H9 (cell line): ENCODE measurements around the gene PDCD1. TPM values are rescaled to one million over a fixed set of nuclear protein-coding genes. Genes with fewer than 3 reads are reported as not detected.

Experiments used
- DNase-seq: peaks from one replicate; pipeline ENCODE4 v3.0.0-alpha.2; 2017
- H2AFZ ChIP-seq: one replicate; pipeline ENCODE4 v1.6.1; 2013; ENCODE audit warnings: mild to moderate bottlenecking, low read length, control low read depth, moderate library complexity
- H2AK5ac ChIP-seq: 2 replicates; pipeline ENCODE4 v1.6.1; 2013; ENCODE audit warnings: low read length, control low read depth, mixed read lengths; ENCODE audit not compliant: insufficient read length
- H2BK120ac ChIP-seq: one replicate; pipeline ENCODE4 v1.6.1; 2013; ENCODE audit warnings: low read depth, mild to moderate bottlenecking, low read length, control low read depth, inconsistent platforms; ENCODE audit not compliant: poor library complexity, severe bottlenecking
- H2BK12ac ChIP-seq: 2 replicates; pipeline ENCODE4 v1.6.1; 2013; ENCODE audit warnings: low read length, control low read depth, mixed read lengths, low read depth; ENCODE audit not compliant: insufficient read length
- H2BK15ac ChIP-seq: 2 replicates; pipeline ENCODE4 v1.6.1; 2013; ENCODE audit warnings: low read depth, low read length, control low read depth
- H2BK20ac ChIP-seq: one replicate; pipeline ENCODE4 v1.6.1; 2013; ENCODE audit warnings: low read depth, mild to moderate bottlenecking, low read length, control low read depth, inconsistent platforms; ENCODE audit not compliant: poor library complexity, severe bottlenecking
- H2BK5ac ChIP-seq: 2 replicates; pipeline ENCODE4 v1.6.1; 2013; ENCODE audit warnings: low read length, control low read depth, mixed read lengths; ENCODE audit not compliant: insufficient read length
- H3K14ac ChIP-seq: 2 replicates; pipeline ENCODE4 v1.6.1; 2013; ENCODE audit warnings: low read length, control low read depth; ENCODE audit not compliant: insufficient read depth
- H3K18ac ChIP-seq: 2 replicates; pipeline ENCODE4 v1.6.1; 2013; ENCODE audit warnings: low read depth, mild to moderate bottlenecking, mixed read lengths, low read length, control low read depth; ENCODE audit not compliant: insufficient read length
- H3K23ac ChIP-seq: 2 replicates; pipeline ENCODE4 v1.6.1; 2013; ENCODE audit warnings: low read length, control low read depth, mixed read lengths, low read depth; ENCODE audit not compliant: insufficient read length
- H3K23me2 ChIP-seq: 2 replicates; pipeline ENCODE4 v1.6.1; 2013; ENCODE audit warnings: low read depth, mild to moderate bottlenecking, mixed read lengths, low read length, control low read depth; ENCODE audit not compliant: insufficient read length, poor library complexity, severe bottlenecking
- H3K27ac ChIP-seq: 2 replicates; pipeline ENCODE4 v1.5.1; 2013; ENCODE audit warnings: low read length, control low read depth, mixed read lengths, low read depth; ENCODE audit not compliant: insufficient read length
- H3K27me3 ChIP-seq: 2 replicates; pipeline ENCODE4 v1.6.1; 2013; ENCODE audit warnings: low read length, control low read depth, inconsistent platforms; ENCODE audit not compliant: insufficient read depth
- H3K4ac ChIP-seq: 2 replicates; pipeline ENCODE4 v1.6.1; 2013; ENCODE audit warnings: low read depth, mild to moderate bottlenecking, control low read depth, inconsistent platforms, low read length, moderate library complexity
- H3K4me1 ChIP-seq: 2 replicates; pipeline ENCODE4 v1.6.1; 2013; ENCODE audit warnings: low read length, control low read depth, inconsistent platforms; ENCODE audit not compliant: insufficient read depth
- H3K4me2 ChIP-seq: 2 replicates; pipeline ENCODE4 v1.6.1; 2013; ENCODE audit warnings: low read length, control low read depth, mixed read lengths; ENCODE audit not compliant: insufficient read length, insufficient read depth
- H3K56ac ChIP-seq: 2 replicates; pipeline ENCODE4 v1.6.1; 2013; ENCODE audit warnings: low read depth, mild to moderate bottlenecking, mixed read lengths, low read length, control low read depth; ENCODE audit not compliant: insufficient read length
- H3K79me1 ChIP-seq: 2 replicates; pipeline ENCODE4 v1.6.1; 2013; ENCODE audit warnings: low read depth, mild to moderate bottlenecking, moderate library complexity, low read length, control low read depth, inconsistent platforms; ENCODE audit not compliant: insufficient read depth, poor library complexity, severe bottlenecking
- H3K79me2 ChIP-seq: 2 replicates; pipeline ENCODE4 v1.6.1; 2013; ENCODE audit warnings: low read length, control low read depth, inconsistent platforms; ENCODE audit not compliant: insufficient read depth
- H3K9ac ChIP-seq: 2 replicates; pipeline ENCODE4 v1.6.1; 2013; ENCODE audit warnings: low read length, control low read depth, mixed read lengths; ENCODE audit not compliant: insufficient read length; ENCODE audit errors: extremely low read depth
- H3K9me3 ChIP-seq: one replicate; pipeline ENCODE4 v1.6.1; 2013; ENCODE audit warnings: low read depth, low read length, inconsistent platforms; ENCODE audit not compliant: control insufficient read depth
- H3T11ph ChIP-seq: one replicate; pipeline ENCODE4 v1.6.1; 2013; ENCODE audit warnings: mild to moderate bottlenecking, low read length, control low read depth, inconsistent platforms
- H4K20me1 ChIP-seq: one replicate; pipeline ENCODE4 v1.6.1; 2013; ENCODE audit not compliant: control insufficient read depth, insufficient read length, insufficient read depth
- H4K5ac ChIP-seq: 2 replicates; pipeline ENCODE4 v1.6.1; 2013; ENCODE audit warnings: low read depth, mild to moderate bottlenecking, mixed read lengths, low read length, control low read depth; ENCODE audit not compliant: insufficient read length
- H4K8ac ChIP-seq: replicated peaks from 2 replicates; pipeline ENCODE4 v1.6.1; 2013; ENCODE audit warnings: low read length, control low read depth, mixed read lengths, low read depth; ENCODE audit not compliant: insufficient read length
- H4K91ac ChIP-seq: 2 replicates; pipeline ENCODE4 v1.6.1; 2013; ENCODE audit warnings: low read depth, mild to moderate bottlenecking, moderate library complexity, mixed read lengths, low read length, control low read depth; ENCODE audit not compliant: insufficient read length
- H3K27ac Mint-ChIP-seq, 3 experiments: 2 replicates in 2 of 3; 3 replicates in 1 of 3; pipeline ENCODE4 v1.8.0; 2020 to 2021; ENCODE audit warnings: mixed read lengths in 3 of 3, mild to moderate bottlenecking in 1 of 3, moderate library complexity in 1 of 3
- H3K27me3 Mint-ChIP-seq: 2 replicates; pipeline ENCODE4 v1.8.0; 2021; ENCODE audit warnings: low read depth, mild to moderate bottlenecking, moderate library complexity, mixed read lengths
- H3K36me3 Mint-ChIP-seq, 3 experiments: 2 replicates in 2 of 3; 3 replicates in 1 of 3; pipeline ENCODE4 v1.8.0; 2020 to 2021; ENCODE audit warnings: low read depth in 3 of 3, mixed read lengths in 3 of 3; ENCODE audit not compliant: insufficient read depth in 1 of 3
- H3K4me1 Mint-ChIP-seq, 2 experiments: 2 replicates each; pipeline ENCODE4 v1.8.0; 2020; ENCODE audit warnings: mixed read lengths in 2 of 2
- H3K4me3 Mint-ChIP-seq, 2 experiments: 2 replicates in 1 of 2; 3 replicates in 1 of 2; pipeline ENCODE4 v1.8.0; 2020 to 2021; ENCODE audit warnings: mild to moderate bottlenecking in 2 of 2, mixed read lengths in 2 of 2, moderate library complexity in 1 of 2
- H3K9me3 Mint-ChIP-seq, 2 experiments: 2 replicates in 1 of 2; 3 replicates in 1 of 2; pipeline ENCODE4 v1.8.0; 2020; ENCODE audit warnings: mild to moderate bottlenecking in 2 of 2, mixed read lengths in 2 of 2, moderate library complexity in 1 of 2
- WGBS: extraction: QIAGEN DNeasy Blood & Tissue Kit; methylation state at CpG from one replicate; pipeline ENCODE4 v1.1.7; 2013; ENCODE audit warnings: missing lambda C conversion rate, low lambda C conversion rate, mixed read lengths; ENCODE audit not compliant: insufficient read length; ENCODE audit errors: extremely low coverage; 5-methylcytosine and 5-hydroxymethylcytosine counted together
- total RNA-seq: library from RNA; stranded (reverse); gene quantifications from 2 replicates; pipeline ENCODE4 v1.2.1, GENCODE V29; 2021
- TF ChIP-seq, protein P1 (sequence below): fragments of 200-600 bp; sonication (generic); conservative IDR thresholded peaks from 3 replicates; pipeline ENCODE4 v1.8.0; 2021; ENCODE audit warnings: antibody characterized with exemption, mild to moderate bottlenecking

The PDCD1 gene
- total RNA-seq, 1 experiment from 2014 or later: 1.6 TPM

DNA sequence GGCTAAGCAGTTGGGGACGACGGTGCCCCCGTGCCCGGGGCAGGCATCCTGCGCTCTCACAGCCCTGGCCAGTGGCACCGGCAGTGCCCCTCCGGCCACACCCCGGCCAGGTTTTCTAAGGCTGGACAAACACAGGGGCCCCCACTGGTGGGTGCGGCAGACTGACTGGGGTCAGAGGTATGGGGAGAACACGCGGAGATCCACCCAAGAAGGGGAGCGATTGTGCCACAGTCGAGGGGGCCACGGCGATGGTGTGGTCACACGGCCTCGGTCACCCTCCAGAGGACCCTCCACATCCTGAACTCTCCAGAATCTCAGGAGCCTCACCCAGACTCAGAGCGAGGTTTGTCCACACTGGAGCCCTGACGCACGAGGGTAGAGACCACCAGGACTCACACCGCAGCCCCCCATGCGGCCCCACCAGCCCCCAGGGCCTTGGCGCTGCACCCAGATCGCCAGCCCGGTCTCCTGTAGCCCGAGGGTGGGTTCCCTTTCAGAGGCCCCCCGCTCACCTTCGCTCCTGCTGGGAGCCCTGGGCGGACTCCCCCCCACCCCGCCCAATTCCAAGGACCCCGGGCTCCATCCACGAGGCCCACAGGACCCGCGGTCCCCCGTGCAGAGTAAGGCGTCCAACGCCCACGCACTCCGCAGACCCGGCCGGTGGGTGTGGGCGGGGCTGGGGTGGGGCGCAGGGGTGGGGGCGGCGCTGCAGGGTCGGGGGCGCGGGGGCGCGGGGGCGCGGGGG is 15.2 kb downstream of the PDCD1 start:
- Histone ChIP-seq H3K4ac (no peak overlapping the region), H2BK5ac (no peak overlapping the region), H3K23ac (no peak overlapping the region), H3K79me1 (no peaks in the 10 kb centered on the region), H2BK12ac (no peak overlapping the region), H3K79me2 (no peaks in the 10 kb centered on the region), H3K56ac (no peak overlapping the region), H3K9ac (no peak overlapping the region), H2BK20ac (no peak overlapping the region), H3K4me1 (no peaks in the 10 kb centered on the region; the same call in 1 of the 2 replicates), H4K20me1 (no peaks in the 10 kb centered on the region), H2AFZ (no peak overlapping the region), H3K9me3 (no peaks in the 10 kb centered on the region), H4K91ac (no peak overlapping the region), H3K27ac (no peak overlapping the region), H2BK120ac (no peak overlapping the region), H4K5ac (no peak overlapping the region), H3K4me2 (peak overlapping the region; percentile 6), H3K18ac (no peak overlapping the region), H2AK5ac (no peak overlapping the region), H3K14ac (no peak overlapping the region), H3K27me3 (peaks cover 2% of the 10 kb centered on the region; the same call in 1 of the 2 replicates), H4K8ac (no peak overlapping the region), H2BK15ac (no peak overlapping the region), H3T11ph (no peak overlapping the region), H3K23me2 (no peaks in the 10 kb centered on the region)
- TF ChIP-seq, protein P1, sequence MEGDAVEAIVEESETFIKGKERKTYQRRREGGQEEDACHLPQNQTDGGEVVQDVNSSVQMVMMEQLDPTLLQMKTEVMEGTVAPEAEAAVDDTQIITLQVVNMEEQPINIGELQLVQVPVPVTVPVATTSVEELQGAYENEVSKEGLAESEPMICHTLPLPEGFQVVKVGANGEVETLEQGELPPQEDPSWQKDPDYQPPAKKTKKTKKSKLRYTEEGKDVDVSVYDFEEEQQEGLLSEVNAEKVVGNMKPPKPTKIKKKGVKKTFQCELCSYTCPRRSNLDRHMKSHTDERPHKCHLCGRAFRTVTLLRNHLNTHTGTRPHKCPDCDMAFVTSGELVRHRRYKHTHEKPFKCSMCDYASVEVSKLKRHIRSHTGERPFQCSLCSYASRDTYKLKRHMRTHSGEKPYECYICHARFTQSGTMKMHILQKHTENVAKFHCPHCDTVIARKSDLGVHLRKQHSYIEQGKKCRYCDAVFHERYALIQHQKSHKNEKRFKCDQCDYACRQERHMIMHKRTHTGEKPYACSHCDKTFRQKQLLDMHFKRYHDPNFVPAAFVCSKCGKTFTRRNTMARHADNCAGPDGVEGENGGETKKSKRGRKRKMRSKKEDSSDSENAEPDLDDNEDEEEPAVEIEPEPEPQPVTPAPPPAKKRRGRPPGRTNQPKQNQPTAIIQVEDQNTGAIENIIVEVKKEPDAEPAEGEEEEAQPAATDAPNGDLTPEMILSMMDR: no peak
- Mint-ChIP-seq H3K9me3 (peaks cover 0 to 4% of the 10 kb centered on the region in 2 experiments; a peak in 1 of 5 replicates), H3K27ac (no peak overlapping the region), H3K4me1 (peaks cover 7 to 29% of the 10 kb centered on the region in 2 experiments), H3K4me3 (peak overlapping the region; percentile 33 to 62; a peak in 4 of 5 replicates), H3K36me3 (peaks cover 0 to 1% (median 0%) of the 10 kb centered on the region in 3 experiments; a peak in 1 of 7 replicates), H3K27me3 (peaks cover 47% of the 10 kb centered on the region)
- peak; percentile 34 for DNase-seq
- WGBS: no CpG with 5 or more reads among the region's 52 CpGs
